OCI-LY1 (cell line): ENCODE results near the gene OPA1.

Experiments
- CTCF ChIP-seq: fragments of 200-600 bp; sonication (generic), shearing (Covaris generic); IDR thresholded peaks from 2 replicates; pipeline ENCODE4 v1.5.1; 2017; ENCODE audit warnings: mild to moderate bottlenecking, antibody characterized with exemption, low read length, moderate library complexity, mixed read lengths
- EZH2 ChIP-seq: fragments of 200-600 bp; sonication (generic), shearing (Covaris generic); IDR thresholded peaks from 2 replicates; pipeline ENCODE4 v1.8.0; 2017; ENCODE audit warnings: borderline replicate concordance, mixed run types, mild to moderate bottlenecking, antibody characterized with exemption, low read length, moderate library complexity, mixed read lengths

GRCh38 chr3:193559100-193559499 is 33.9 kb upstream of the OPA1 start:
- TF ChIP-seq CTCF: no peak
- TF ChIP-seq EZH2: no peak
